RPMI8226 (cell line): ENCODE results near the gene DEDD2.

Experiments used
- DNase-seq: peaks from one replicate; pipeline ENCODE4 v3.0.0-alpha.2; 2015

The DEDD2 gene

DNA sequence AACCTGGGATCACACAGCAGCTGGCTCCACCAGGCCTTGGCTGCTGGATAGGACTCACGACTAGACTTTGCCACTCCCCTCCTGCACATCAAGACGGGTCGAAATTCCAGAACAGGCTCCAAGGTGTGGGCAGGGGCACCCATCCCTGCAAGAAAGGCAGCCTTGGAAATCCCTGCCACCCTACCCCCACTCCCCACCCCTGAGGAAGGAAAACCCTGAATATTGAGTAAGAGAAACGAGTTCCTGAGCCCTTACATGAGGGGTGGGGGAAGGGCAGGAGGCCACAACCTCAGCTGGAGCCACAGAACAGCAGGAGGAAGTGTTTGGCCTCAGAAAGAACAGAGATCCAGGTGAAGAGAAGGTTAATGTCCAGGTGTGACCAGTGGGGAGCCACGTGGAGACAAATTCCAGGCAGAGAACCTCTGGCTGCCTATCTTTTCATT is 20.1 kb downstream of the DEDD2 start:
- DNase-seq: no peak

DNA sequence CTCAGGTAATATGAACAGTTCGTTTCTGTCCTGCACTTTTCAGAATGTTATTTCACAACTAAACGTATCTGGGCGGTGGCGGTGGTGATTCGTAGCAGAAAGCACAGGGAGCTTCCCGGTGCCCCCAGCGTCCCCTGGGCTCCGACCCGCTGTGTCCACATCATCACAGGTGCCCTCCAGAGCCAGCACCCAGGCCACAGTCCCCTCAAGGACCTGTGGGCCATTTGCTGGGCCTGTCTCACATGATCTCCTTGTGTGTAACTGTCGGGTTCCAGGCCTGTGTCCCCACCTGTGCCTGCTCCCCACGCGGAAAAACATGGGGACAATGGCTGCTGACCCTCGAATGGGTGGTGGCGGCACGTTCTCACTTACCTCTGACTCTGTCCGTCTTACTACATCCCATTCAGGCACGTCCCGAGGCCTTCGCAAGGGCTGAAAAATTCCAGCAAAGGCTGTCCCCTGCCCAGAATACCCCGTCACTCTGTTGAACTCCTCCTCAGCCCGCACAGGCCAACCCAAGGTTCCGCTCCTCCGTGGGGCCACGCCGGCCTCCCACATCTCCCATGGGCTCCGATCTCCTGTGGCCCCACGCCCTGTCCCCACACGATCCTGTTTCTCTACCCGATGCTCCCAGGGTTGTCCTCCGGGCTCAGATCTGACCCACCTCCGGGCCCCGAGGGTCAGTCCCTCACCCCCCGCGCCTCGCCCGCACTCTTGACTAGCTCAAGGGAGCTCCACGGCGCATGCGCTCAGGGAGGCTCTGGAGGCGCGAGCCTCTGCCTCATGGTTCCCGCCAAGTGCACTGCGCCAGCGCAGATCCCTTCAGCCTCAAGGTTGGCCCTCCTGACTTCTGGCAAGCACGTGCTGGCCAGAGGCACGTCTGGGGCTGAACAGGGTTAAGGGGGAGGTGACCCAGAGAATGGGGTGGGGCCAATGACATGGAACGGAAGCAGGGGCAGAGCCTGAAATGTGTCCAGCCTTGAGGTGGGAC is 21.2 kb downstream of the DEDD2 start:
- DNase-seq: no peak

DNA sequence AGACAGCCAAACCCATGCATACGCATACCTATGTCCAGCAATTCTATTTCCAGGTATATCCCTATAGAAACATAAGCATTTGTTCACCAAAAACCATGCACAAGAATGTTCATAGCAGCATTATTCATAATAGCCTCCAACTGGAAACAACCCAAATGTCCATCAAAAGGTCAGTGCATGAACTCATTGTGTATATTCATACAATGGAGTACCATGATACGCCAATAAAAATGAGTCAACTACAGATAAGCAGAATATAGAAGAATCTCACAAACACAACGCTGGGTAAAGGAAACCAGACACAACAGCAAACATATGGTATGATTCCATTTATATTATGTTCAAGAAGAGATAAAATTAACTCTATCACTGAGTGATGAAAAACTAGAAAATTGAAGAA is 23.8 kb downstream of the DEDD2 start:
- no peak for DNase-seq

DNA sequence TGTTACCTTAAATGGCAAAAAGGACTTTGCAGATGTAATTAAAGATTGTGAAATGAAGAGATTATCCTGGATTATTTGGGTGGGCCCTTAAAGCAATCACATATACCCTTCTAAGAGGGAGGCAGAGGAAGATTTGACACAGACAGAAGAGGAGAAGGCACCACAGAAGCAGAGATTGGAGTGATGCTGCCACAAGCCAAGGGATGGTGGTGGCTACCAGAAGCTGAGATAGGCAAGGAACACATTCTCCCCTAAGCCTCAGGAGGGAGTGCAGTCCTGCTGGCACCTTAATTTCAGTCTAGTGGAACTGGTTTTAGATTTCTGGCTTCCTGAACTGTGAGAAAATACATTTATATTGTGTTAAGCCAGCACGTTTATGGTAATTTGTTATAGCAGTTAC is 24.2 kb downstream of the DEDD2 start:
- DNase-seq: no peak

DNA sequence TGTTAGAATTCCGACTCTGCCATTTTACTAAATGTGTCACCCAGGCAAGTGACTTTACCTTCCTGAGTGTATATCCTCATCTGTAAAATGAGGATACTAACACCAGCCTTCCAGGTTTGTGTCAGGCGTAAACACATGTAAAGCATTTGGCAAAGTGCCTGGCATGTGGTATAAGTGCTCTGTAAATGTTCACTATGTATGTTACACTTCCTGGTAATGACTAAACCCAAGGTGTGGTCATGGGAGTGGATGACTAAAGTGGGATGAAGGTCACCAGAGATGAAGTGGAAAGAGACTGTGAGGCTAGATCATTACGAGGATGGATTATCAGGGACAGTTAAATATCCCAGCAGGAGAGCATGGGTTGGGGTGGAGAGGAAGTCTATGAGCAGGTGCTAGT is 25.6 kb downstream of the DEDD2 start:
- no peak for DNase-seq

DNA sequence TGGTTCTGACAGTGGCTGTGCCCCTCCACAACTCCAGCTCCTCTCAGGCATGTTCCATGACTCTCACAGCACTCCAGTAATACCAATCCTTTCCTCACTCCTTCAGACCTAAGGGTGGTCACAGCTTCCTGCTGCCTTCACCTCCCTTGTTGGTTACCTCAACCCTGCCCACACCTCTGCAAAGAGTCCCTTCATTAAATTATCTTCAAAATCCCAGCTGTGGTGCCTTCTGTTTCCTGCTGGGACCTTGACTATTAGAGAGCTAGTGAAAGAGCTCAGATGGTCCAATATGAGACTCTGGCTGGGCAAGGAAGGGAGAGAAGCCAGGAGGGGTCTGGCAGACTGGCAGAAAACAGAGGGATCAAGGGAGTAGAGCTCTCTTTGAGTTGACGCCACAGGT is 26.1 kb downstream of the DEDD2 start:
- DNase-seq: no peak

DNA sequence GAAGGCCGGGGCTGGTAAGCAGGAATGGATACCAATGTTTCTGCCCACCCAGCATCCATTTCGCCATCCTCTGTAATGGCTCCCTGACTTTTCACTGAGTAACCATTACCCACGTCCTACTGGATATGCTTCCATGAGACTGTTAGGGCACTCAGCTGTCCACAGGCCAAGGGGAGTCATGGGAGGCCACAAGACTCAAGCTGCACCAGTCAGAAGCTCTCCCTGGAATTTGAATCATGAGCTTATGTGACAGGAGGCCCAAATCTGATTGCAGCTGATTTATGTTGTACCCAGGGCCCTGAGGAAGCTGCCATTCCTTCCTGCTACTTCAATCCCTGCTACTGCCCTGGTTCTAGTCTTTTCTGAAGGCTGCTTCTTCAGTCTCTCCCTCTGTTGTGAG is 28.3 kb downstream of the DEDD2 start:
- DNase-seq: no peak

DNA sequence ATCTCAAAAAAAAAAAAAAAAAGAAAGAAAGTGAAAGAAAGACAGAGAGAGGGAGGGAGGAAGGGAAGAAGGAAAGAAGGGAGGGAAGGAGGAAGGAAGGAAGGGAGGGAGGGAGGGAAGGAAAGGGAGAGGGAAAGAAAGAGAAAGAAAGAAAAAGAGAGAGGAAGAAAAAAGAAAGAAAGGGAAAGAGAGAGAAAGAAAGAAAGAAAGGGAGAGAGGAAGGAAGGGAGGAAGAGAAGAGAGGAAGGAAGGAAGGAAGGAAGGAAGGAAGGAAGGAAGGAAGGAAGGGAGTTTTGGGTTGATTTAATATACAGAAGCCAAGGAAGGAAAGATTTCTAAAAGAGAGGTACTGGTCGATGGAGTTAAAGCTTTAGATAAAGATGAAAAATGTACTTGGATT is 28.8 kb downstream of the DEDD2 start:
- no peak for DNase-seq

DNA sequence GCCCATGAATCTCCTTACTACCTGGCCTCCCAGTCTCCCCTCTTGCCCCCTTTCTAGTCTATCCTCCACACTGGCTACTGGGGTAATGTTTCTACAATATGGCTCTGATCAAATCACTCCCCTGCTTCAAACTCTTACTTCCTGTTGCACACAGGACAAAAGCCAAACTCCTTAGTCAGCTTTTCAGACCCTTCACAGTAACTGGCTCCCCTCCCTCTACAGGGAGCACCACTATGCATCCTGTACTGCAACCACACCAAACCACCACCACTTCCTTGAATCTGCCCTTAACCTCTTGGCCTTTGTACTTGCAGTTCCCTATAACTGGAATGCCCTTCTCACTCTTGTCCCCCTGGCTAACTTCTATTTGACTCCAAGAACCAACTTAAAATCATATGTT is 32.2 kb downstream of the DEDD2 start:
- peak; percentile 78 for DNase-seq

DNA sequence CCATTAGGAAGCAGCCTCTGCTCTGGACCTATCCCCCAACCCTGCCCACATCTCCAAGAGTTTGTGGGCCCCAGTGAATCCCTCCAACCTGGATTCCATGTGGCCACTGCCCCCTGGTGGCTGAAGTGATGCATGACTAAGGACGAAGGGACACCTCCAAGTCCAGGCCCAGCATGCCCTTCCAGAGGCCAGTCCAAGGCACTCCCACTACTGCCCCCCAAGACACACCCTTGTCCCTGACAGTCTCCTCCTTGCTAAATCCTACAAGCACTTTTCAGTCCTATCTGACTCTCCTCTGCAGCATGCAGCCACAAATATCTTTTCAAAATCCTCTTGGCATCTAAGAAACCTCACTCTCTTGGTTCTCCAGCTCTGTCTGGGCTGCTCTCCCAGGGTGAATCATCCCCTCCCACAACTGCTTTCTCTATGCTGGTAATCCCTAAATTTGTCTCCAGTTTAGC is 33.0 kb downstream of the DEDD2 start:
- DNase-seq: peak; percentile 63

DNA sequence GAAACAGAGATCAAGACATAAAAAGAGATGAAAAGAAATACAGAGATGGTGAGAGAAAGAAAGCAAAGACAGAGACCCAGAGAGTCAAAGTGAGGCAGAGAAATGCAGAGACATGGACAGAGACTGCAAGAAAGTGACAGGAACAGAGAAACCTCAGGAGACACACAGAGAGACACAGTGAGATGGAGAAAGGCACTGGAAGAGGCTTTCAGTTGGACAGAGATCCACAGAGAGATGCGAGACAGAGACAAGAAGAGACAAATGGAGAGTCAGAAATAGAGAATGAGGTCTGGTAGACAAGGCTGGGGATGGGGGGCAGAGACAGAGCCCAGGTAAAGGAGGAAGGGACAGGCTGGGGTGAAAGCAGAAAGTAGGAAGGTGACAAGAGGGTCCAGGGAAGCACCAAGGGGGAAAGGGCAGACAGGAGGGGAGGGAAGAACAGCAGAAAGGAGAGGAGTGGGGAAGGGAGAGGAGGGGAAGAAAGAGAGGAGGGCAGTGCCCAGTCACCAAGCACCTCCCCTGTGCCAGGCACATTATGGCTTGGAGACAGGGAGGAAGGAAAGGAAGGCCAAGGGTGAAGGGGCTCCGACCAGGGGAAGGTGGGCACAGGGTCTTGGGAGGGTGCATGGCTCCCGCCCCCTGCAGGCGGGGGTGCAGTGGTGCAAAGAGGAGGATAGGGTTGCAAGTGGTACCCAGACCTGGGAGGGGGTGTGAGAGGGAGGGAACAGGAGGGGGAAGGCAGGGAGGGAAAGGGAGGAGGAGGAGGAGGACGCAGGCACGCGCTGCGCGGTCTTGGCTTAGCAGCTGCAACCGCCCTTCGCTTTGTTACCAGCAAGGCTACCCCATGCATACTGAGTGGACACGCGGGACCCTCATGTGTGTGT is 38.4 kb downstream of the DEDD2 start:
- DNase-seq: no peak

DNA sequence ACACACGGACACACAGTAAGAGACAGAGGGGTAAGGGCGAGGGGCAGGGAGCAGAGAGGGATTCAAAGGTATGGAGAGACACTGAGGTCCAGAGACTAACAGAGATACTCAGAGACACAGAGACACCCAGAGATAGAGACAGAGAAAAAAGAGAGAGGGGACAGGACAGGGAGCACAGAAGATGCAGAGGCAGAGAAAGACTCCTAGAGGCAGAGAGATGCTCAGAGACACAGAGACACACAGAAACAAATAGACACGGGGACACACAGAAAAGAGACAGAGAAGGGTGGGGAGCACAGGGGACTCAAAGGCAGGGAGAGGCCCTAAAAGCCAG is 39.8 kb downstream of the DEDD2 start:
- DNase-seq: no peak

DNA sequence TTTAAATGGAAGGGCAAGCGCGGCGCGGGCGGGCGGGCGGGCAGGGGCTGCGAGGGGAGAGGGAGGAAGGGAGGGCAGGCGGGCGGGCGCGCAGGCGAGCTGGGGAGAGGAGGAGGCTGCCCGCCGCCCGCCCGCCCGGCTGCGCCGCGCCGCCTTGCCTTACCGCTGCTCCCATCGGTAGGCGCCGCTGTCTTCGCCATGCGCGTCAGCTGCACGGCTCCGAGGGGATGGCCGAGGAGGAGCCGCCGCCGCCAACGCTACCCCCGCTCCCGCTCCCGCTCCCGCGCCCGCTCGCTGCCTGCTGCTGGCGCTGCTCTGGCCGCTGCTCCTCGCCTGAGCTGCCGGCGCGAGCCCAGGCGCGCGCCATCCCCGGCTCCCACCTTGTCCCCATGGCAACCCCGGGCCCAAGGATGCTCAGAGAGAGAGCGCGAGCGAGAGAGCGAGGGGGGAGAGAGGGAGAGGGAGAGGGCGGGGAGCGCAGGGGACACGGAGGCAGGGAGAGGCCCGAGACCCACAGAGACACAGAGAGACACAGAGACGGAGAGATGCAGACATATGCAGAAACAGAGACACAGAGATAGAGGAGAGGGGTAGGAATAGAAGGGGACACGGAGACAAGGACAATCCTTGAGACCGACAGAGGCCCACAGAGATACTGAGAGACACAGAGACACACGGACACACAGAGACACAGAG is 40.3 kb downstream of the DEDD2 start:
- DNase-seq: peak; percentile 74

DNA sequence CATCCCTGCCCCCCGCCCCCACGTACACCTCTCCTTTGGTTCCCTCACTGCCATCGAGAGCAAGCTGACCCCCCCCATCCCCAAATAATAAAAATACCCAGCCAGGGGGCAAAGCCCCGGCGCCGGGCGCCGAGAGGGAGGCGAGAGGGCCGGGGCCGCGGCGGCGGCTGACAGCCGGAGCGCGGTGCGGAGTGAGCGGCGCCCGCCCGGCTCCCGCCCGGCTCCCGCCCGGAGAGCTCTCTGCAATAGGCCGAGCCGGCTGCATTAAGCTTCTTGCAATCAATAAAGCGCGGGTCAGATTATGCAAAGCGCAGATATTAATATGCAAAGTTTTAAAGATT is 40.9 kb downstream of the DEDD2 start:
- DNase-seq: no peak

DNA sequence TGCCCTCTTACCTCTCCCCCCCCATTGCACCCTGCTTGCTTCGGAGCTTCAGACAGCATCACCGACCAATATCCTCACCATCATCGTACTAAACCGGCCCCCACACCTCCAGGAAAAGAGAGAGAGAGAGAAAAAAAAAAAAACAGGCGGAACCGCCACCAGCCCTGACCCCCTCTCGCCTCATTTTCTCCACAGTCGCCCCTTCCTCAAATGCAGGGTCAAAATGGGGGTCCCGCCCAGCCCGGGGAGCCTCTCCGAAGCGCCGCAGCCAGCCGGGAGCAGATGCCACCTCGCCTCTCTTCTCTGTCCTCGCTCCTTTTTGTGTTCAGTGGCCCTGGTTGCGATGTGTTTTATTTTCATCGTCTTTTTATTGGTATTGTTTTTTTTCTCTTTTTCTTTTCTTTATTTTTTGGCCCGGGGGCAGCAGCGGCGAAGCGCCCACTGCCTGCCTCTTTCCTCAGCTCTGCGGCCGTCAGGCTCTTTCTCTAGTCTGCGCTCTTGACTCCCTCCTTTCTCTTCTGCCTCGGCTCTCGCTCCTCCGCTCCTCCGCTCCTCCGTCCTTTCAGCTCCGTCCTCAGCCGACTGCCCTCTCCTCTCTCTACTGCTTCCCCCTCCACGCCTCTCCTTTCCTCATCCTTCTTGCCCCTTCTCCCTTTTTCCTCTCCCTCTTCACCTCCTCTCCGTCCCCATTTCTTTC is 41.4 kb downstream of the DEDD2 start:
- peak; percentile 20 for DNase-seq

DNA sequence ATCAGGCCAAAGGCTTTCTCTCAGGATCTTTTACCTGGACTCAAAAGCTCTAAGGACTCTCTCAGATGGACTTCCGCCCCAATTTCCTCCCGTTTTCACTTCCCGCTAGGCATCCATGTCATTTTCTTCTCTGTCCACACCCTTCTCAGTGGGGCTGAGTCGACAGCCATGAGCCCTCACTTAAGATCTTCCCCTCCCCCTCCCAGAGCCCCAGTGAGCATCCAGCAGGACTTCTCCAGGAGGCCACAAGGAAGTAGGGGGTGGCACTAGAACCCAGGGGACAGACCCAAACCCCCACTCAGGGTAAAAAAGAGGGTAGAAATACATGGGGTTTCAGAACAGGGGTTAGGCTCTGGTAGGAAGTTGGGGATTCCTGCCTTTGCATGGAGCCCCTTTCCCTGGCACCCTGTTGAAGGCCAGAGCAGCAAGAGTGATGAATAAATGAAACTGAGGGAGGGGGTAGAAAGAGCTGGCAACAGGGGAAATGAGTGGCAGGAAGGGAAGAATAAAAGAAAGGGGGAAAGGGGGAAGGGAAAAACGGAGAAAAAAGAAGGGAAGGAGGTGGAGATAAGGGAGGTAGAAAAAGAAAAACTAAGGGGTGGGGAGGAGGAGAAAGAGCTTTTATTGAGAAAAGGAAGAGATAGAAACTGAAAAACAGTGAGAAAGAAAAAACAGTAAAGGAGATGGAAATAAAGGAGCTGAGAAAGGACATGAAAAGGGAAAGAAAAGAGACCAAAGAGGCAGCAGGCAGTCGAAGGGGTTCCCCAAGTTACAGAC is 42.3 kb downstream of the DEDD2 start:
- no peak for DNase-seq

DNA sequence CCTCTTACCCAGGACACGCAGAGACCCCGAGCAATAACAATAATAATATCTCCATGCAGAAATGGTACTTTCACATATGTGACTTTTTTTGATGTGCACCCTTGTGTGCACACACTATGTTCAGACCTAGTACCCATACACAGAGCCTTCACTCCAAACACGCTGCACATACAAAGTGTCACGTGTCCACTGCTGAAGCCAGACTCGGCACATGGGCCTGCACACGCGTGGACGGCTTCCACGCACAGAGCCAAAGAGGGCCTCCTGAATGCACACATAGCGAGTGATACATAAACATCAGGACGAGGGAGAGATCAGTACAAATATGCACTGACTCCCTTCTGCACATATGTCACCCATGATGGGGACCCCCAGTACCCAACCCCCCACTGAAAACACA is 43.3 kb downstream of the DEDD2 start:
- DNase-seq: no peak

DNA sequence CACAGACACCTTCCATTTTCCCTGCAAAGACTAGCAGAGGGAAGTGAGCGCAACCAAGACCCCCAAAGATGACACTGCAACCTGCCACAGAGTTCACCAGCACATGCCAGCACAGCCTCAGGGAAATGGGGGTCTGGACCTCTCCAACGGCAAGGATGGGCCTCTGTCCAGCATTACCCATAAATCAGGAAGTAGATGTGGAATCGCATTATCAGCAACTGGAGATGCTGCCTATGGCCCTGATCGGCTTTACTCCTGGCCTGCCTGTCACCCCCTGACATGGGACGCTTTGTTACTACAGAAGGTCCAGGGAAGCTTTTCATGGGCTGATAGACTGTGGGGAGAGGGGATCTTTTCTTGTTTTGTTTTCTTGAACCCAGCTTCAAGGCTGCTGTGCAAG is 43.8 kb downstream of the DEDD2 start:
- DNase-seq: no peak

DNA sequence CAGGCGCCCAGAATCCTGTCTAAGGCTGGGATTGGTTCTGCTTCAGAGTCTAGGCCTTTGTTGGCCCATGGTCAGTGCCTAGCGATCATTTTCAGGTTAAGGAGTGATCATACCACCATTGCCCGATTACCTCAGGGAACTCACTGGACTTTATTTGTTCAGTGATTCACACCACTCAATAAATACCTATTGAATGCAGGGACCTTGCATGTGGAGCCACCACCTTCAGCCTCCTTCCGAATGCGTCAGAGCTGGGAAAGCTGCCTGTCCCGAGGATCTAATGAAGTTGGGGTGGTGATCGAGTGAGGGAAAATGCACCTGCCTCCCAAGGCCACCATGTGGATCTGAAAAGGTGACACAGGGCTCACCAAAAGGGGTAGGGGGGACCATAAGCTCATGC is 45.2 kb downstream of the DEDD2 start:
- DNase-seq: no peak

DNA sequence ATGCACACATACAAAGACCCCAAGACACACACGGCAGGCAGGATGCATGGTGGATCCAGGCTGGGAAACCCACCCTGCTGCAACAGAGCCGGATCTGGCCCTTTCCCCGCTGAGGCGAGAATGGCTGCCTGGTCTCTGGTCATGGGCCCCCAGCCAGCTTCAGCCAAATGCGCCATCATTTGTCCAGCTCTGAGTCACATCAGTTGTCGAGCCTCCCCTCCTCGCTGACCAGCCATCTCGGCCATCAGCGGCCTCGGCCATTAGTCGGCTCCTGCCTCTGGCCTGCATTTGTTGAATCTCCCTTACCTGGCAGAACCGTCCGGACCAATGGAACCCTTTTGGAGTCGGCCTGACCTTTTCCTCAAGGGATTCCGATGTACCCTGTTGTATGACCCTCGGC is 46.8 kb downstream of the DEDD2 start:
- no peak for DNase-seq

DNA sequence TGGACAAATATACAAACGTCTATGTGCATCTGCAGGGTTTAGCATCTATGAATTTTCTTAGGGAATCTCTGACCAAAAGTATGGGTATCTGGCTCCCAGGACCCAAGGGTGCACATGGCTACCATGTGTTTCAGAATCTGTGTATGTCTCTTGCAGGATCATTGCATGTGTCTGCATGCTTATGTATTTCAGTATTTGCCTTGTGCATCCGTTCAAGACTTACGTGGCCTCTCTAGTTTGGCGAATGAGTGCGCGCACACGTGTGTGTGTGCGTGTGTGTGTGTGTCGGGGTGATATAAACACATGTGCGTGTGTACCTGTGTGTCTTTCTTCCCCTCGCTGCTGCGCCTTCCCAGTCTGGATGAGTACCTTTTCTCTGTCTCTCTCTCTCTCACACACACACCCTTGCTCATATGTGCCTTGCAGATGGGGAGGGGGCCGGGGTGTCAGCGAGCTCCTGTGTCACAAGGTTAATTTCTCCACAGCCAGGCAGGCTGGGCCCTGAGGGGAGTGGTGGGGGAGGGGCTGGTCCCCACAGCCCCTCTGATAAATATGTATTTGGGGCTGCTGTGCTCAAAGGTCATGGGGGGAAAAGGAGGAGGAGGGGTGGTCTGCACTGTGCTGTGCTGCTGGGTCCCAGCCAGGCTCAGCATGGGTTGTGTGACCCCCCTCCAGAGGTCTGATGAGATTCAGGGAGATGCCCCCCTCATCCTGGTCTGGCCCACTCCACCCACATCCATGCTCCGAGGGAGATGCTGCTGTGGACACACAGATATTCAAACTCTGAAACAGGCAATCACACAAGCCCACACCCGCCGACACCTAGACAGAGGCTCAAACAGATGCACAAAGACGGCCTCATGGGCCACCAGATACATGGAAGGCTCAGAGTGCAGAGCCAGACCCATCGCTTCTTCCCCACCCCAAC is 47.7 kb downstream of the DEDD2 start:
- no peak for DNase-seq
